Measurements from ENCODE around the gene HSF5.

- no peak for TF ChIP-seq POLR2A (IDR thresholded peaks at IDR 0.05)
- no peak for TF ChIP-seq CTCF (IDR thresholded peaks at IDR 0.05)
- TF ChIP-seq EP300 (IDR thresholded peaks at IDR 0.05), result no peak
- TF ChIP-seq POLR2AphosphoS5 (IDR thresholded peaks at IDR 0.05), result no peak
Measured at GRCh38 chr17:58377661-58378060, 110.5 kb downstream of the HSF5 start.

Measured in suprapubic skin (tissue), 4 donors.